Loucy (cell line): ENCODE results near the gene KRTAP4-6.
"Not testable (repeated sequence)": the region's sequence is repeated elsewhere in the genome, so short reads cannot be mapped to it uniquely, and the experiment has no call there.

Experiments
- H2AFZ ChIP-seq: fragments of 200-600 bp; sonication (generic); 2 replicates; pipeline ENCODE4 v1.6.0; 2016; ENCODE audit warnings: antibody characterized with exemption, mild to moderate bottlenecking, low read length, moderate library complexity
- H3F3A ChIP-seq: fragments of 200-600 bp; 2 replicates; pipeline ENCODE4 v1.6.0; 2016; ENCODE audit warnings: antibody characterized with exemption, low read depth, mild to moderate bottlenecking
- H3K27me3 ChIP-seq: fragments of 200-600 bp; sonication (generic); 2 replicates; pipeline ENCODE4 v1.6.1; 2014; ENCODE audit warnings: low read length, mild to moderate bottlenecking; ENCODE audit not compliant: insufficient read depth, poor library complexity, severe bottlenecking
- H3K36me3 ChIP-seq: fragments of 200-600 bp; sonication (generic); 2 replicates; pipeline ENCODE4 v1.6.1; 2016; ENCODE audit warnings: low read length; ENCODE audit not compliant: insufficient read depth
- H3K4me1 ChIP-seq: fragments of 200-600 bp; sonication (generic); 2 replicates; pipeline ENCODE4 v1.5.1; 2014; ENCODE audit warnings: low read length, mild to moderate bottlenecking; ENCODE audit not compliant: insufficient read depth, poor library complexity, severe bottlenecking
- H3K4me2 ChIP-seq: fragments of 200-600 bp; sonication (generic); 2 replicates; pipeline ENCODE4 v1.6.0; 2014; ENCODE audit warnings: antibody characterized with exemption, low read length, low read depth, mild to moderate bottlenecking; ENCODE audit not compliant: poor library complexity, severe bottlenecking
- H3K4me3 ChIP-seq: fragments of 200-600 bp; sonication (generic); 2 replicates; pipeline ENCODE4 v1.5.1; 2014; ENCODE audit warnings: low read length, mild to moderate bottlenecking, mixed read lengths; ENCODE audit not compliant: poor library complexity, severe bottlenecking
- H3K79me2 ChIP-seq: fragments of 200-600 bp; sonication (generic); 2 replicates; pipeline ENCODE4 v1.6.1; 2014; ENCODE audit warnings: low read length; ENCODE audit not compliant: insufficient read depth
- H3K9ac ChIP-seq: fragments of 200-600 bp; sonication (generic); 2 replicates; pipeline ENCODE4 v1.6.0; 2014; ENCODE audit warnings: mild to moderate bottlenecking, low read depth, low read length, moderate library complexity; ENCODE audit not compliant: poor library complexity, severe bottlenecking
- H3K9me2 ChIP-seq: fragments of 200-600 bp; sonication (generic); replicated peaks from 2 replicates; pipeline ENCODE4 v1.6.1; 2016; ENCODE audit warnings: low read depth, low read length, mixed read lengths
- H3K9me3 ChIP-seq: fragments of 200-600 bp; sonication (generic); 2 replicates; pipeline ENCODE4 v1.6.1; 2014; ENCODE audit warnings: mild to moderate bottlenecking, antibody characterized with exemption, low read length, low read depth; ENCODE audit not compliant: insufficient read depth
- H4K20me1 ChIP-seq: fragments of 200-600 bp; sonication (generic); 2 replicates; pipeline ENCODE4 v1.6.0; 2014; ENCODE audit warnings: antibody characterized with exemption, low read length, mild to moderate bottlenecking; ENCODE audit not compliant: insufficient read depth, poor library complexity, severe bottlenecking
- CTCF ChIP-seq: fragments of 200-600 bp; sonication (generic); conservative IDR thresholded peaks from 2 replicates; pipeline ENCODE4 v1.5.1; 2014; ENCODE audit warnings: mild to moderate bottlenecking, antibody characterized with exemption, low read length
- EZH2phosphoT487 ChIP-seq: fragments of 200-600 bp; IDR thresholded peaks from 2 replicates; pipeline ENCODE4 v1.6.1; 2018; ENCODE audit warnings: antibody characterized with exemption, mild to moderate bottlenecking, moderate library complexity, borderline replicate concordance

KRTAP4-6 gene

DNA sequence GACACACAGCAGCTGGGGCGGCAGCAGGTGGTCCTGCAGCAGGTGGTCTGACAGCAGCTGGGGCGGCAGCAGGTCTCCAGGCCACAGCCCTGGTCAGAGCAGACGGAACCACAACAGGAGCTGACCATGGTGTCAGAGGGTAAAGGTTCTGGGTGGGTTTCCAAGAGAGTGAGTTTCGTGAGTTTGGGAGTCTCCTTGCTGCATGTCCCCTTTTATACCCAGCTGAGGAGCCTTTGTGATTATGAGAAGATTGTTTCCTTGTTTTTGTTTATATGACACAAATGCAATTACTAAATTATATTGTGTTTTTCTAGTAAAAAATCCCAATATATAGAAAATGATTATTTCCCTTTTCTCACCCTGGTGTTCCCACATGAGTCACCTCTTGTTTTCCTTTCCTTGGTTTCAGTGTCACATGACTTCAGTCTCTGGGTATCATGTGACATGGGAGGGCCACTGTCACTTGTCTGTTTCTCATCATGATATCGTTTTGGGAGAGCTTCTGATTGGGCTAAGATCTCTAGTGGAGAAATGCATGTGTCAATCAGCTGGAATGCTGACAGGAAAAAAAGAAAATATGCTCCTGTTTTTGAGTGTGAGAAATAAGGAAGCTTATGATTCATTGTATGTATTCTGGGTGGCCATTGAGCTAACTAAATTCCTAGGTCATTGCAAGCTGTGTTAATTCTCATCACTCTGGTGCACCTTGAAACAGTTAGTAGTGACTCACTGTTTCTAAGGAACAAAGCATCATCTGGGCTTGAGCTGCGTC lies at the start of gene KRTAP4-6:
Gene KRTAP4-6, minus strand, starts transcription at position 185 of the 772 bp plus-strand sequence. Its CDS starts 57 bp downstream, at position 128.
- Histone ChIP-seq H3K9me2 (no peaks in the 10 kb centered on the region), H3K36me3 (no peaks in the 10 kb centered on the region), H3K27me3 (no peaks in the 10 kb centered on the region), H4K20me1 (no peaks in the 10 kb centered on the region), H3K79me2 (no peaks in the 10 kb centered on the region), H3K9me3 (peaks cover 9% of the 10 kb centered on the region; the same call in 1 of the 2 replicates), H3K4me3 (no peak within 1 kb of the TSS), H3F3A (no peaks in the 10 kb centered on the region), H3K4me2 (no peak within 1 kb of the TSS), H2AFZ (no peak within 1 kb of the TSS), H3K9ac (no peak within 1 kb of the TSS), H3K4me1 (no peaks in the 10 kb centered on the region)
- TF ChIP-seq EZH2phosphoT487: no peak
- TF ChIP-seq CTCF: no peak

GRCh38 chr17:41189837-41190318 lies 49.5 kb upstream of the KRTAP4-6 start, which contains the start of gene KRTAP9-1:
Gene KRTAP9-1, plus strand, starts transcription at chr17:41189887. Its CDS starts 0 bp downstream, at chr17:41189887.
- H2AFZ ChIP-seq, H3K9me2 ChIP-seq, H4K20me1 ChIP-seq, H3K9me3 ChIP-seq, H3K4me1 ChIP-seq, H3K79me2 ChIP-seq, H3K9ac ChIP-seq, H3K36me3 ChIP-seq, H3F3A ChIP-seq, H3K27me3 ChIP-seq, H3K4me2 ChIP-seq, H3K4me3 ChIP-seq: not testable (repeated sequence)

DNA sequence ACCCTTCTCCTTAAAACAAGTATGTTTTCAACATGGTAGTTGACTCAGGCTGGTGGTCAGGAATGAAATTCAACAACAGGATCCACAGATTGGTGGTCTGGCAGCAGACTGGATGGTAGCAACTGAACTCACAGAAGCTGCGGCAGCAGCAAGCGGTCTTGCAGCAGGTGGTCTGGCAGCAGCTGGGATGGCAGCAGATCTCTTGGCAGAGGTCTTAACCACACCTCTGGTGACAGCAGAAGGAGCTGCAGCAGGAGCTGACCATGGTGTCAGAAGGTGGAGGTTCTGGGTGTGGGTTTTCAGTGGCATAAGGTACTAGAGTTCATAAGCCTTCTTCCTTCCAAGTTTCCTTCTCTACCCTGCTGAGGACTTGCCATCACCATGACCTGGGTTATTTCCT lies 46.5 kb upstream of the KRTAP4-6 start:
- H4K20me1 ChIP-seq: no peaks in the 10 kb centered on the region
- no peak overlapping the region for H3K9ac ChIP-seq
- H3K27me3 ChIP-seq: no peaks in the 10 kb centered on the region
- no peak for TF ChIP-seq EZH2phosphoT487
- TF ChIP-seq CTCF: no peak
- H3K79me2 ChIP-seq: no peaks in the 10 kb centered on the region
- no peaks in the 10 kb centered on the region for H3F3A ChIP-seq
- no peak overlapping the region for H2AFZ ChIP-seq
- no peak overlapping the region for H3K4me2 ChIP-seq
- H3K4me3 ChIP-seq: no peak overlapping the region
- H3K4me1 ChIP-seq: no peaks in the 10 kb centered on the region
- no peaks in the 10 kb centered on the region for H3K36me3 ChIP-seq
- H3K9me2 ChIP-seq: no peaks in the 10 kb centered on the region
- no peaks in the 10 kb centered on the region for H3K9me3 ChIP-seq

- H3K9me2 ChIP-seq: no peaks in the 10 kb centered on the region
- no peaks in the 10 kb centered on the region for H3K4me1 ChIP-seq
- H3K79me2 ChIP-seq: no peaks in the 10 kb centered on the region
- H3K9ac ChIP-seq: no peak overlapping the region
- H3K36me3 ChIP-seq: no peaks in the 10 kb centered on the region
- H3K4me3 ChIP-seq: no peak overlapping the region
- H3K9me3 ChIP-seq: no peaks in the 10 kb centered on the region
- TF ChIP-seq EZH2phosphoT487 (no peak), CTCF (no peak)
- H2AFZ ChIP-seq: no peak overlapping the region
- no peaks in the 10 kb centered on the region for H3K27me3 ChIP-seq
- H3K4me2 ChIP-seq: no peak overlapping the region
- H4K20me1 ChIP-seq: no peaks in the 10 kb centered on the region
- no peaks in the 10 kb centered on the region for H3F3A ChIP-seq
Measured at GRCh38 chr17:41185001-41185400, 44.7 kb upstream of the KRTAP4-6 start.
